ENCODE data around the gene TTC19.
"Not testable (repeated sequence)": the region's sequence is repeated elsewhere in the genome, so short reads cannot be mapped to it uniquely, and the experiment has no call there.

Gene TTC19

DNA sequence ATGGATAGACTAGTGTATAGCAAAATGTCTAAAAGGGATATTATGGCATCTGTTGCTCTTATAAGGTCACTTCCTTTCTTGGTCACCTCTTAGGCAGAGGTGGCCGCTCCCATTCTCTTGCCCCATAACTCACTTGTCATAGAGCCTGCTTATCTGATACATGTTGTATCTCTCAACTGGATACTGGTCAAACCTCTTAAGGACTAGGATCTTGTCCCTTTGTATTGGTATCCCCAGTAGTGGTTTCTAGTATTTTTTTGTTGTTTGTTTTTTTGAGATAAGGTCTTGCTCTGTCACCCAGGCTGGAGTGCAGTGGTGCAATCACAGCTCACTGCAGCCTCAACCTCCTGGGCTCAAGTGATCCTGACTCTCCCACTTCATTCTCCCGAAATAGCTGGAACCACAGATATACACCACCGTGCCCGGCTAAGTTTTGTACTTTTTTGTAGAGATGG lies 27.1 kb upstream of the TTC19 start:
- no peak for DNase-seq (ENCODE audit: low read depth)

DNA sequence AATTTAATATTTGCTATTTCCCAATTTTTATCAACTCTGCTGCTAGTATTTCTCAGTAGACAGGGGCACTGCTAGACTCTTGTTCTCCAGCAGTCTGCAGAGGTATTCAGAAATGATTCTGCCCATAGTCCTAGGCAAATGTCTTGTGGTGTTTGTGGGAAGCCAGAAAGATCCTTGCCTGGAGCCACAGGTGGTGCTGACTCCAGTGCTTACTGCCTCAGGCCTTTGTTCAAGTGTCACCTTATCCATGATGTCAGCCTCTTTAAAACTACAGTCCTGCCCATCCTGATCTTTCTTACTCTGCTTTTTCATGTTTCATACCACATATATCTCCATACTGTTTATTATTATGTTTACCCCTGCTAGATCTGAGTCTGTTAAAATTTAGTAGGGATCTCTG lies 26.6 kb upstream of the TTC19 start:
- DNase-seq (ENCODE audit: low read depth) = no peak

DNA sequence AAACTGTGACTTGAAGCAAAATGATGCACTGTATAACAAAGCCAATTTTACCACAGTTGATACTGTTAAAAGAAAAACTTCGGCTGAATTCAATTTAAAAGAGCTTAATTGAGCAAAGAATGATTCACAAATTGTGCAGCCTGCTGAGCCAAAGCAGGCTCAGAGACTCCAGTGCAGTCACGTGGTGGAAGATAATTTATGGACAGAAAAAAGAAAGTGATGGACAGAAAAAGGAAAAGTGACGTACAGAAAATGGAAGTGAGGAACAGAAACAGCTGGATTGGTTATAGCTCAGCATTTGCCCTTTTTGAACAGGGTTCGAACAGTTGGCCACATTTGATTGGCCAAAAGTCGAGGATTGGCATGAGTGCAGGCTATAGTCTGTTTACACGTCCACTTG lies 25.8 kb upstream of the TTC19 start:
- DNase-seq (ENCODE audit: low read depth) = no peak

- DNase-seq (ENCODE audit: low read depth) = no peak
Observed at GRCh38 chr17:15977894-15978293, 21.7 kb upstream of the TTC19 start.

GRCh38 chr17:15978606-15979005 lies 21.0 kb upstream of the TTC19 start:
- no peak for DNase-seq (ENCODE audit: low read depth)

DNA sequence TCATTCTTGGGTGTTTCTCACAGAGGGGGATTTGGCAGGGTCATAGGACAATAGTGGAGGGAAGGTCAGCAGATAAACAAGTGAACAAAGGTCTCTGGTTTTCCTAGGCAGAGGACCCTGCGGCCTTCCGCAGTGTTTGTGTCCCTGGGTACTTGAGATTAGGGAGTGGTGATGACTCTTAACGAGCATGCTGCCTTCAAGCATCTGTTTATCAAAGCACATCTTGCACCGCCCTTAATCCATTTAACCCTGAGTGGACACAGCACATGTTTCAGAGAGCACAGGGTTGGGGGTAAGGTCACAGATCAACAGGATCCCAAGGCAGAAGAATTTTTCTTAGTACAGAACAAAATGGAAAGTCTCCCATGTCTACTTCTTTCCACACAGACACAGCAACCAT lies 20.6 kb upstream of the TTC19 start:
- DNase-seq (ENCODE audit: low read depth) = not testable (repeated sequence)

GRCh38 chr17:15981208-15981607 lies 18.4 kb upstream of the TTC19 start:
- no peak for DNase-seq (ENCODE audit: low read depth)

DNA sequence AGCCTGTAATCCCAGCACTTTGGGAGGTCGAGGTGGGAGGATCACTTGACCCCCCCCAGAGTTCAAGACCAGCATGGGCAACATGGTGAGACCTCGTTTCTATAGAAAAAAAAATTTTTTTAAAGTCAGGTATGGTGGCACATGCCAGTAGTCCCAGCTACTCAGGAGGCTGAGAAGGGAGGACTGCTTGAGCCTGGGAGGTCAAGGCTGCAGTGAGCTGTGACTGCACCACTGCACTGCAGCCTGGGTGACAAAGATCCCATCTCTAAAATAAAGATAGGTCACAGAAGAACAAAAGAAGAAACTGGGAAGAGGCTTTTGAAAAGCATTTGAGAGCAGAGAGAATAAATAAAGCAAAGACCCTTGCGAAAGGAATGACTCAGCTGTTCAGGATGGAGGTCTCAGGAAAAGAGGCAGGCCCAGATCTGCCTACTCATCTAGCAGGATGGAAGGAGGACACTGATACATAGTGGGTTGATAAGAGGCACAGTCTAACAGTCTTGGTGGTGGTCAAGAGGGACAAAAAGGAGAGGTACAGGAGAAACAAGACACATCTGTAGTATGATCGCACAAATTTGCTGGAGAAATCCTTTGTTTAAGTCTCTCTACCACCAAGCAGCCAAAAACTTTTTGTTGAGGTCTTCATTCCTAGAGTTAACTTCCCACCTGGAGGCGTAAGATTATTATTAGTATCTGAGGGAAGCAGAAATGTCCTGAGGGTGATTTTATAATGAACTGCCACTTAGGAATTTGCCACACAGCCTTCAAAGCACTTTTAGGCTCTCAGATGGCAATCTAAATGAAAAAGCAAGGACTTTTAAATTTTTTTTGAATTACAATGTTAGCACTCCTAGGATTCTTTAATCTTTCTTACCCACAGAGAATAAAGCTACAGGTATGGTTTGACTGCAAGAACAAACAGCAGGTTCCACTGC lies 17.7 kb upstream of the TTC19 start:
- DNase-seq (ENCODE audit: low read depth) = peak; percentile 74

DNA sequence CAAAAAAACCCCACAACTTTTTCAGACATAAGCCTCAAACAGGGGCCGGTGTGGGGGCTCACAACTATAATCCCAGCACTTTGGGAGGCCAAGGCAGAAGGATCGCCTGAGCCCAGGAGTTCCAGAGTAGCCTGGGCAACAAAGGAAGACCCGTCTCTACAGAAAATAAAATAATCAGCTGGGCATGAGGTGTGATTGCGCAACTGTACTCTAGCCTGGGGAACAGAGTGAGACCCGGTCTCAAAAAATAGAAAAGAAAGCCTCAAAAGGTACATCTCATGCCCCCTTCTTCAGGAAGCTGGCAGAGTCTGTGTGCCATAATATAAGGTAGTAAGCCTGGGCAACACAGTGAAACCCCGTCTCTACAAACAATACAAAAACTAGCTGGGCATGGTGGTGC lies 3.3 kb upstream of the TTC19 start:
- no peak for DNase-seq (ENCODE audit: low read depth)

DNA sequence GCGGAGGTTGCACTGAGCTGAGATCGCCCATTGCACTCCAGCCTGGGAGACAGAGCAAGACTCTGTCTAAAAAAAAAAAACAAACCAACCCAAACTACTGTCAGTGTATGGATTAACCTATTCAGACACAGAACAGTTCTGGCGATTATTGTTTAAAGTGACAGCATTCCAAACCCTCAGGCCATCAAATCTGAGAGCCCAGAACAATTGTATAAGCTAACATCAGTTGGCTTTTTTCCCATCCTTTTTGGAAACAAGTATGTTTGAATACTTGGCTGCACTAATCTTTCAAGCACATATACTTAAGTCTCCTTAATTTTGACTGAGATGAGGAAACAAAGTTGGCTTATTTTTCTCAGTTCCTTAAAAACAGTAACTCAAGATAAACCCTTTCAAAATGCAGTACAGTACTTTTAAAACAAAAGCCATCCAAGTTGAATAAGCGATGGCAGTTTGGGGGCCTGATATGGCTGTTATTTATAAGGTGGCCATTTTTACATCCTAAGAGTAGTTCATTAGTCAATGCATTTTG lies 1.5 kb upstream of the TTC19 start:
- no peak for DNase-seq (ENCODE audit: low read depth)

DNA sequence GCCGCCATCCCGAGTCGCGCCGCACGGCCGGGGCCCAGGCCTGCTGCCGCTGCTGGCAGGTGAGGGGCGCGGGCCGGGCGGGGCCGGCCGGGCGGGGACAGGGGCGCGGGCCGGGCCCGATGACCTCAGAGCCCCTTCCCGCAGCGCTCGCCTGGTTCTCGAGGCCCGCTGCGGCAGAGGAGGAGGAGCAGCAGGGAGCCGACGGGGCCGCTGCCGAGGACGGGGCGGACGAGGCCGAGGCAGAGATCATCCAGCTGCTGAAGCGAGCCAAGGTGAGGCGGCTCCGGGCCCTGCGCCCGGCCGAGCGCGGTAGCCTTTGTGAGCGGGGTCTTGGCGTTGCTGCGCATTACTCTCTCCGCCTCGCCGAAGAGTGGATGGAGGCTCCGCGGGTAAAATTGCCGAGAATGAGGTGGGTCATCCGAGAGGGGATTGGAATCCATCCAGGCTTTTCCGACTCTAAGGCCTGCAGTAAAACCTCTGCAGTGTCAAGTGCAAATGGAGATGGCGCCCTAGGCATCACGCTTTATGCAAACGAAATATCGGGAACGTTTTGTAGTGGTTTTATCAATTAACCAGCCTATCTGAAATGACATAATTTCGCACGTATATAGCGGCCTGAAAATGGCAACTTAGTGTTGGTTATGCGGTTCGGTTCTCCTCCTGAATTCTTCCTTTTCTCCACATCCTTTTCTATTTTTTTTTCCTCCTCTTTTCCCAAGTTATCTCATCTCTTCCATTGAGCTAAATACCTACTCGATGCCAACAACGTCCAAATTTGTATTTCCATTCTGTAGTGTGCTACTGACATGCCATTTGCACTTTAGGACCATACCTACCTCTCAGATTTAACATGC lies 577 bp downstream of the TTC19 start:
- peak; percentile 52 for DNase-seq (ENCODE audit: low read depth)

- DNase-seq (ENCODE audit: low read depth) = peak; percentile 36
Observed at GRCh38 chr17:16001226-16001897, 1.7 kb downstream of the TTC19 start.

- no peak for DNase-seq (ENCODE audit: low read depth)
Observed at GRCh38 chr17:16002708-16003260, 3.2 kb downstream of the TTC19 start.

DNA sequence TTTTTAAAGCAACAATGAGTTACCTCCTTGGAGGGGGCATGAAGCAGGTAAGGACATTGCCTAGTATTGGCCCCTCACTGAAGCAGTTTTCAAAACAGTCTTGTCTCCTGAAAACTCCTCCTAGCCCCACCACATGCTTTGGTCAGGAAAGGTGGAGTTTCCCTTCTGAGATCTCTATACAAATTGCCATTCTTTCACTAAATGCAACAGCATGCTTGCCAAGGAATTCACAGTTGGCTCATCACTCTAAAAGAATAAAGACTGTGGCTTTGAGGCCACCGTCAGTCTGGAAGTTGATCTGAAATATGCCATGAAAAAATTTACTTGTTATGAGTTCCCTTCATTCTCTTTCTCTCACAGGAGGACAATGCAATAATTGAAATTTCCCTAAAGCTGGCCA lies 4.2 kb downstream of the TTC19 start:
- DNase-seq (ENCODE audit: low read depth) = no peak

DNA sequence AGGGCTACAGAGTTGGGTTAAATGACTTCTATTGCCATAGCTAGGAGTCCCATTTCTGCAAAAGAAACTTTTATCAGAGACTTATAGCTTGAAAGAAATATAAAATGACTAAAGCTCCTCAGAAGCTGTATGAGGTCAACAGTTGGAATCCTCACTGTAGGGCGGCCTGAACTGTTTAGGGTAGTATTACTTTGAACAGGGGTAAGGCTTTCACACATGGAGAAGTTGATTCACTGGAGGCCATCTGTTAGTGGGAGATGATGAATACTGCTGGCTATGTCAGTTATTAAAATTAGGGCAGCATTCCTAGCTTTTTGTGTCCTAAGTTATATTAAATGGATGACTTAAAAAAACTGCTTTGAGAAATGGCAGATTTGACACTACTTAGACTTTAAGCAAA lies 6.0 kb downstream of the TTC19 start:
- no peak for DNase-seq (ENCODE audit: low read depth)

- DNase-seq (ENCODE audit: low read depth) = no peak
Observed at GRCh38 chr17:16007439-16007838, 7.8 kb downstream of the TTC19 start.

- peak; percentile 81 for DNase-seq (ENCODE audit: low read depth)
Observed at GRCh38 chr17:16013943-16014407, 14.4 kb downstream of the TTC19 start.

GRCh38 chr17:16019347-16019746 lies 19.7 kb downstream of the TTC19 start:
- DNase-seq (ENCODE audit: low read depth) = no peak

GRCh38 chr17:16023881-16024280 lies 24.3 kb downstream of the TTC19 start:
- DNase-seq (ENCODE audit: low read depth) = no peak

GRCh38 chr17:16025202-16025601 lies 25.6 kb downstream of the TTC19 start:
- DNase-seq (ENCODE audit: low read depth) = no peak

DNA sequence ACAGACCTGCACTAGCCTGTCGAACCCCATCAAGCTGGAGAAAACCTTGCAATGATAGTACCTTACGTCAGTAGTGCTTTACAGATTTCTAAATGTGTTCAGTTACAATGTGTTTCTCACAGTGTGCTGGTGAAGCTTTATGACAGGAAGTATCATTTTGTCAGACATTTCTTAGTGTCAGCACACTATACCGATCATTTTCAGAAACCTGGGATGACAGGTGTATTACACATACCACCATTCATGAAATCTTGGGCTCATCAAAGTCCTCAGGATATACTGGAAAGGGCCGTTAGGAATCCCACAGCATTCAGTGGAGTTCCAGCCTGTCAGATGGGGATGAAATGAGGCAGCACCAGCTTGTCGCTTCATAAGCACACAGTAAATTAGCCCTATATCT lies 27.3 kb downstream of the TTC19 start:
- DNase-seq (ENCODE audit: low read depth) = no peak
